HepG2 (cell line): ENCODE measurements around the gene LAG3. TPM values are rescaled to one million over a fixed set of nuclear protein-coding genes. Genes with fewer than 3 reads are reported as not detected.

Source experiments
- ATF7 ChIP-seq, 2 experiments: fragments of 450-650 bp in 1 of 2; sonication (generic) in 1 of 2; formaldehyde crosslinking in 1 of 2; IDR thresholded peaks; 2 replicates each; pipeline versions ENCODE4 v1.4.0 to v1.6.1; 2016 to 2020; ENCODE audit warnings: antibody characterized with exemption in 1 of 2, mild to moderate bottlenecking in 1 of 2, missing genetic modification reagents in 1 of 2
- BCL3 ChIP-seq: sonication (generic); formaldehyde crosslinking; IDR thresholded peaks from 2 replicates; pipeline ENCODE4 v1.5.1; 2020; ENCODE audit warnings: mild to moderate bottlenecking, missing genetic modification reagents, moderate library complexity
- CEBPZ ChIP-seq: IDR thresholded peaks from 2 replicates; pipeline ENCODE4 v1.6.1; 2012; ENCODE audit warnings: low read length, improper control_type of control experiment
- CREB3 ChIP-seq: sonication (generic); formaldehyde crosslinking; IDR thresholded peaks from 2 replicates; pipeline ENCODE4 v1.5.0; 2020; ENCODE audit warnings: missing genetic modification reagents
- FOXP4 ChIP-seq: sonication (generic); formaldehyde crosslinking; IDR thresholded peaks from 2 replicates; pipeline ENCODE4 v1.4.0; 2020; ENCODE audit warnings: missing genetic modification reagents
- KDM3A ChIP-seq: IDR thresholded peaks from 2 replicates; pipeline ENCODE4 v1.6.1; 2018; ENCODE audit warnings: low read depth, missing compliant biosample characterization
- RNF219 ChIP-seq: sonication (generic); formaldehyde crosslinking; IDR thresholded peaks from 2 replicates; pipeline ENCODE4 v1.5.0; 2020; ENCODE audit warnings: mild to moderate bottlenecking, missing genetic modification reagents
- SALL1 ChIP-seq: sonication (generic); formaldehyde crosslinking; IDR thresholded peaks from 2 replicates; pipeline ENCODE4 v1.8.0; 2022; ENCODE audit warnings: mild to moderate bottlenecking, missing genetic modification reagents
- SOX6 ChIP-seq, 2 experiments: fragments of 450-650 bp in 1 of 2; sonication (generic) in 1 of 2; formaldehyde crosslinking in 1 of 2; IDR thresholded peaks; 2 replicates each; pipeline versions ENCODE4 v1.4.0 to v1.6.1; 2017 to 2020; ENCODE audit warnings: antibody characterized with exemption in 1 of 2, mild to moderate bottlenecking in 1 of 2, missing genetic modification reagents in 1 of 2
- TOPORS ChIP-seq: sonication (generic); formaldehyde crosslinking; IDR thresholded peaks from 2 replicates; pipeline ENCODE4 v1.8.0; 2023; ENCODE audit warnings: mild to moderate bottlenecking, missing genetic modification reagents
- TSC22D2 ChIP-seq: sonication (generic); formaldehyde crosslinking; IDR thresholded peaks from 2 replicates; pipeline ENCODE4 v1.5.1; 2020; ENCODE audit warnings: missing genetic modification reagents, mild to moderate bottlenecking, borderline replicate concordance
- ZBTB44 ChIP-seq: sonication (generic); formaldehyde crosslinking; IDR thresholded peaks from 2 replicates; pipeline ENCODE4 v1.4.0; 2020; ENCODE audit warnings: missing genetic modification reagents
- ZKSCAN8 ChIP-seq: IDR thresholded peaks from 2 replicates; pipeline ENCODE4 v1.6.1; 2016; ENCODE audit warnings: borderline replicate concordance, missing genetic modification reagents, missing compliant biosample characterization
- ZNF570 ChIP-seq: sonication (generic); formaldehyde crosslinking; IDR thresholded peaks from 2 replicates; pipeline ENCODE4 v1.4.0; 2020; ENCODE audit warnings: mild to moderate bottlenecking, missing genetic modification reagents, borderline replicate concordance
- ZNF607 ChIP-seq: sonication (generic); formaldehyde crosslinking; IDR thresholded peaks from 2 replicates; pipeline ENCODE4 v1.5.1; 2020; ENCODE audit warnings: missing genetic modification reagents, mild to moderate bottlenecking, borderline replicate concordance
- ZNF652 ChIP-seq: IDR thresholded peaks from 2 replicates; pipeline ENCODE4 v1.6.1; 2016; ENCODE audit warnings: low read depth, borderline replicate concordance
- polyA plus RNA-seq, 8 experiments: library from polyadenylated mRNA; depleted of rRNA in 3 of 8; stranded (reverse) in 7 of 8; unstranded in 1 of 8; fragments of >200 nt; fragmentation: Illumina TruSeq in 4 of 8; extraction: Trizol in 4 of 8; gene quantifications; 2 replicates each; pipeline versions ENCODE4 v1.2.1 to v1.2.3, GENCODE V29; 2011 to 2016; ENCODE audit warnings: low read depth in 4 of 8, missing spikeins in 1 of 8, mixed read lengths in 1 of 8; ENCODE audit not compliant: insufficient read depth in 1 of 8
- total RNA-seq, 5 experiments: library from RNA; depleted of rRNA; stranded (reverse); fragments of >200 nt; fragmentation: Illumina TruSeq; extraction: Trizol; gene quantifications; 2 replicates each; pipeline ENCODE4 v1.2.3, GENCODE V29; 2016; ENCODE audit warnings: low read depth in 1 of 5

LAG3 gene
- total and polyA plus RNA-seq, 2 of the 13 experiments (the other 11 are each of a cell fraction or from before 2014, with no cell fraction given): 0.11 to 0.26 TPM

GRCh38 chr12:6792522-6793201, 20.3 kb downstream of the LAG3 start (continued):
- TF ChIP-seq BCL3 (CRISPR knock-in tag) (peak; percentile 77; the same call in 1 of the 2 replicates), ZNF652 (peak; percentile 41; the same call in 1 of the 2 replicates), TOPORS (CRISPR knock-in tag) (no peak; the same call in 1 of the 2 replicates), ZKSCAN8 (CRISPR knock-in tag) (peak; percentile 65; the same call in 1 of the 2 replicates), CREB3 (CRISPR knock-in tag) (no peak), ZNF570 (CRISPR knock-in tag) (no peak), SOX6 (IDR thresholded peaks at IDR 0.05) (no peak), SOX6 (CRISPR knock-in tag; IDR thresholded peaks at IDR 0.05) (peak; percentile 84), TSC22D2 (CRISPR knock-in tag) (peak; percentile 79; the same call in 1 of the 2 replicates), ZBTB44 (CRISPR knock-in tag) (no peak), ATF7 (IDR thresholded peaks at IDR 0.05) (no peak), ATF7 (CRISPR knock-in tag; IDR thresholded peaks at IDR 0.05) (no peak), FOXP4 (CRISPR knock-in tag) (peak; percentile 65; the same call in 1 of the 2 replicates), CEBPZ (no peak), RNF219 (CRISPR knock-in tag) (no peak), KDM3A (CRISPR knock-in tag) (peak; percentile 32; the same call in 1 of the 2 replicates), SALL1 (CRISPR knock-in tag) (peak; percentile 92), ZNF607 (peak; percentile 56; the same call in 1 of the 2 replicates)
